K562 (cell line): ENCODE measurements around the gene IL2. TPM values are rescaled to one million over a fixed set of nuclear protein-coding genes. Genes with fewer than 3 reads are reported as not detected.
A peak's percentile ranks its signal among the peaks of the same experiment; 100 is the strongest.

Experiments used
- ARID1B ChIP-seq: fragments of 450-650 bp; IDR thresholded peaks from 2 replicates; pipeline ENCODE4 v1.6.1; 2016; ENCODE audit warnings: antibody characterized with exemption, mild to moderate bottlenecking, inconsistent platforms
- CBX1 ChIP-seq: sonication (generic); IDR thresholded peaks from 2 replicates; pipeline ENCODE4 v1.6.1; 2016; ENCODE audit warnings: antibody characterized with exemption, low read depth, mild to moderate bottlenecking
- CBX3 ChIP-seq, 2 experiments: IDR thresholded peaks; 1 replicate in 1 of 2; 2 replicates in 1 of 2; pipeline ENCODE4 v1.6.1; 2012; ENCODE audit warnings: inconsistent platforms in 2 of 2, low read length in 2 of 2, borderline replicate concordance in 1 of 2, control low read depth in 1 of 2
- DACH1 ChIP-seq: fragments of 450-650 bp; IDR thresholded peaks from 2 replicates; pipeline ENCODE4 v1.6.1; 2018; ENCODE audit not compliant: partially characterized antibody
- DPF2 ChIP-seq: fragments of 450-650 bp; IDR thresholded peaks from 2 replicates; pipeline ENCODE4 v1.6.1; 2016
- EHMT2 ChIP-seq: fragments of 450-650 bp; IDR thresholded peaks from 2 replicates; pipeline ENCODE4 v1.6.1; 2018; ENCODE audit warnings: antibody characterized with exemption
- HDAC1 ChIP-seq, 2 experiments: fragments of 450-650 bp; IDR thresholded peaks; 2 replicates each; pipeline ENCODE4 v1.6.1; 2016 to 2017; ENCODE audit warnings: inconsistent platforms in 1 of 2, mild to moderate bottlenecking in 1 of 2, moderate library complexity in 1 of 2
- NRF1 ChIP-seq, 2 experiments: fragments of 450-650 bp; IDR thresholded peaks in 1 of 2; conservative IDR thresholded peaks in 1 of 2; 2 replicates each; pipeline ENCODE4 v1.6.1; 2014; ENCODE audit warnings: mild to moderate bottlenecking in 2 of 2
- PHF21A ChIP-seq: fragments of 450-650 bp; IDR thresholded peaks from 2 replicates; pipeline ENCODE4 v1.6.1; 2017; ENCODE audit warnings: low read depth, borderline replicate concordance
- RCOR1 ChIP-seq, 2 experiments: IDR thresholded peaks; 2 replicates each; pipeline ENCODE4 v1.6.1; 2012; ENCODE audit warnings: low read depth in 2 of 2, low read length in 2 of 2, borderline replicate concordance in 1 of 2, improper control_type of control experiment in 1 of 2
- RNF2 ChIP-seq: sonication (generic); IDR thresholded peaks from 2 replicates; pipeline ENCODE4 v1.6.1; 2016
- SIX5 ChIP-seq, 2 experiments: IDR thresholded peaks; 2 replicates each; pipeline ENCODE4 v1.6.1; 2011; ENCODE audit warnings: low read length in 2 of 2, borderline replicate concordance in 1 of 2, low read depth in 1 of 2, mild to moderate bottlenecking in 1 of 2, moderate library complexity in 1 of 2; ENCODE audit not compliant: insufficient read depth in 1 of 2
- SPI1 ChIP-seq: IDR thresholded peaks from 2 replicates; pipeline ENCODE4 v1.6.1; 2011; ENCODE audit warnings: low read depth, low read length, control low read depth, borderline replicate concordance
- TEAD4 ChIP-seq, 2 experiments: sonication (generic) in 1 of 2; formaldehyde crosslinking in 1 of 2; IDR thresholded peaks; 2 replicates each; pipeline versions ENCODE4 v1.6.1 to v1.8.0; 2012 to 2022; ENCODE audit warnings: borderline replicate concordance in 1 of 2, inconsistent platforms in 1 of 2, low read length in 1 of 2, mild to moderate bottlenecking in 1 of 2, missing genetic modification reagents in 1 of 2
- VEZF1 ChIP-seq: fragments of 200-800 bp; sonication (Bioruptor generic); IDR thresholded peaks from 2 replicates; pipeline ENCODE4 v1.6.1; 2017; ENCODE audit warnings: missing genetic modification characterization, missing compliant biosample characterization
- ZEB2 ChIP-seq: fragments of 450-650 bp; IDR thresholded peaks from 2 replicates; pipeline ENCODE4 v1.6.1; 2016
- ZNF77 ChIP-seq: fragments of 250-450 bp; sonication (Bioruptor Pico); IDR thresholded peaks from 2 replicates; pipeline ENCODE4 v1.5.0; 2020
- polyA plus RNA-seq, 8 experiments: library from polyadenylated mRNA; depleted of rRNA in 4 of 8; stranded (reverse) in 5 of 8; unstranded in 3 of 8; fragments of >200 nt; fragmentation: Nextera tagmentation in 2 of 8; fragmentation: Illumina TruSeq in 1 of 8; extraction: Ambion mirVana in 2 of 8; extraction: Trizol in 1 of 8; gene quantifications; 2 replicates each; pipeline versions ENCODE4 v1.2.1 to v1.2.3, GENCODE V29; 2011 to 2014; ENCODE audit warnings: inconsistent platforms in 1 of 8, missing spikeins in 1 of 8
- total RNA-seq, 7 experiments: library from RNA; depleted of rRNA in 6 of 7; stranded (reverse); fragments of >200 nt in 6 of 7; fragmentation: Illumina TruSeq in 2 of 7; extraction: Trizol in 2 of 7; gene quantifications; 2 replicates each; pipeline versions ENCODE4 v1.2.1 to v1.2.3, GENCODE V29; 2011 to 2021; ENCODE audit warnings: low replicate concordance in 1 of 7

Gene IL2
- total and polyA plus RNA-seq, 9 of the 15 experiments (the other 6 are each of a cell fraction or from before 2014, with no cell fraction given) = 0.11 to 0.89 TPM; not detected in 7

DNA sequence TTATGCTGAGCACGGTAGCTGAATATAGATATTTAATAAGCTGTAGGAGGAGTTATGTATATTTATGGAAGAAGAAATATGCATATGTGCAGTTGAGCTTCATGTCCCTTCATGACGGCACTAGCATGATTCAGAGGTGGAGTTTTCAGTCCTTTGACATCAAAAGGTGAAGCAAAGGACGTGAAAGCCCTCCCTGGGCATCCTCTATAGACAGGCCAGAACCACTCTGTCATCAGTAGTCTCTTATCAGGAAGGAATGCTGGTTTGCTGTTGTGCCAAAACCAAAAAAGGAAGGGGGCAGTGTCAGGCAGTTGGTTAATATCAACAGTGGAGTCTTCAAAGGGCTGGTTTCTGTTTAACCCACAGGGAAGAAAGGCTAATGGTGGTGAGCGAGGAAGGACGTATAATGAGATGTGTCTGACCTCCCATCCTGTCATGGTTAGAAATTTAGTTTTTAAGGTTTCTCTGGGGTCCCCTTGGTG lies 23.5 kb upstream of the IL2 start (continued):
- TF ChIP-seq ZEB2 (0 out of 2 replicates have a peak, but pooled peaks have one; percentile 54), PHF21A (no peak), HDAC1 (IDR thresholded peaks at IDR 0.05) (no peak), CBX1 (no peak), ARID1B (peak; percentile 56), SPI1 (0 out of 2 replicates have a peak, but pooled peaks have one; percentile 49), VEZF1 (peak; percentile 54), EHMT2 (0 out of 2 replicates have a peak, but pooled peaks have one; percentile 43), RNF2 (peak; percentile 88; the same call in 1 of the 2 replicates), CBX3 (IDR thresholded peaks at IDR 0.05; ENCODE audit: borderline replicate concordance in 1 of 2, low read length in 2 of 2) (0 out of 3 replicates have a peak, but pooled peaks of 1 of the 2 experiments have one; percentile 21), TEAD4 (IDR thresholded peaks at IDR 0.05; ENCODE audit: low read length) (peak; percentile 71), TEAD4 (CRISPR knock-in tag; IDR thresholded peaks at IDR 0.05; ENCODE audit: borderline replicate concordance) (no peak), DPF2 (peak; percentile 50; the same call in 1 of the 2 replicates), ZNF77 (CRISPR knock-in tag) (no peak), NRF1 (conservative IDR thresholded peaks at IDR 0.05 in 1 of 2, IDR thresholded peaks at IDR 0.05 in 1 of 2) (peak; percentile 21 to 22; a peak in 1 of 4 replicates), DACH1 (no peak), SIX5 (IDR thresholded peaks at IDR 0.05; ENCODE audit: borderline replicate concordance in 1 of 2, insufficient read depth in 1 of 2, low read depth in 1 of 2, low read length in 2 of 2) (no peak), RCOR1 (IDR thresholded peaks at IDR 0.05; ENCODE audit: borderline replicate concordance in 1 of 2, low read depth in 2 of 2, low read length in 2 of 2) (peak in 1 of 2 experiments; percentile 50; a peak in 1 of 4 replicates)
